K562 (cell line): ENCODE data around the gene KYAT1. TPM values are rescaled to one million over a fixed set of nuclear protein-coding genes. Genes with fewer than 3 reads are reported as not detected.
"Not testable (repeated sequence)": the region's sequence is repeated elsewhere in the genome, so short reads cannot be mapped to it uniquely, and the experiment has no call there.

Experiments
- ATAC-seq: fragments of 200-7000 bp; cut with Tn5 transposase; 3 replicates; pipeline ENCODE4 v1.9.1; 2020; ENCODE audit warnings: moderate library complexity
- BruUV-seq: library from RNA; stranded (reverse); fragments of 400-500 nt; replicated peaks from 2 replicates; lab custom pipeline; 2021; lab: Mats Ljungman, UMichigan
- CTCF ChIA-PET: fragments of 300-600 bp; formaldehyde crosslinking; extraction: SDS; loops from one replicate; lab custom pipeline; 2021; ENCODE audit warnings: low intra/inter-chr PET ratio; lab: Yijun Ruan, JAX
- POLR2A ChIA-PET: fragments of 300-600, 350-650 bp; sonication (Branson Sonifier 250); formaldehyde crosslinking; extraction: SDS; loops from one replicate; lab custom pipeline; 2021; ENCODE audit warnings: antibody characterized with exemption, inconsistent platforms; lab: Yijun Ruan, JAX
- DNase-seq, 4 experiments: peaks; one replicate each; pipeline versions ENCODE4 v3.0.0 to v3.0.0-alpha.2; 2011 to 2018; ENCODE audit warnings: low spot score in 3 of 4, mixed read lengths in 3 of 4; ENCODE audit errors: extremely low read depth in 1 of 4
- FAIRE-seq: peaks from 2 replicates; lab custom pipeline; 2011; peaks lifted over from hg19 to GRCh38; lab: Jason Lieb, UNC
- H2AFZ ChIP-seq: 2 replicates; pipeline ENCODE4 v1.6.0; 2011; ENCODE audit warnings: low read depth, low read length, control low read depth, inconsistent platforms
- H3K27ac ChIP-seq: fragments of 200-600 bp; 3 replicates; pipeline ENCODE4 v1.8.0; 2011; ENCODE audit warnings: low read depth, mild to moderate bottlenecking, control low read depth, inconsistent platforms, low read length, moderate library complexity, mixed read lengths; ENCODE audit errors: extremely low read depth
- H3K27me3 ChIP-seq, 2 experiments: fragments of 300-600 bp in 1 of 2; 2 replicates in 1 of 2; 3 replicates in 1 of 2; pipeline versions ENCODE4 v1.6.0 to v1.8.0; 2011; ENCODE audit warnings: inconsistent platforms in 2 of 2, low read length in 2 of 2, mild to moderate bottlenecking in 1 of 2, mixed read lengths in 1 of 2, moderate library complexity in 1 of 2; ENCODE audit not compliant: control insufficient read depth in 2 of 2, insufficient read depth in 2 of 2
- H3K36me3 ChIP-seq: fragments of 300-600 bp; 3 replicates; pipeline ENCODE4 v1.8.0; 2011; ENCODE audit warnings: mild to moderate bottlenecking, low read length, inconsistent platforms; ENCODE audit not compliant: control insufficient read depth, insufficient read depth
- H3K4me1 ChIP-seq, 2 experiments: fragments of 200-600 bp in 1 of 2; replicated peaks in 1 of 2; 2 replicates in 1 of 2; 3 replicates in 1 of 2; pipeline versions ENCODE4 v1.5.1 to v1.8.0; 2011; ENCODE audit warnings: inconsistent platforms in 2 of 2, low read length in 2 of 2, mild to moderate bottlenecking in 1 of 2, mixed read lengths in 1 of 2, moderate library complexity in 1 of 2; ENCODE audit not compliant: control insufficient read depth in 2 of 2, insufficient read depth in 2 of 2
- H3K4me2 ChIP-seq: 2 replicates; pipeline ENCODE4 v1.6.1; 2011; ENCODE audit warnings: low read length, control low read depth, inconsistent platforms, mixed read lengths; ENCODE audit not compliant: insufficient read depth
- H3K4me3 ChIP-seq: fragments of 200-600 bp; sonication (generic), shearing (Covaris generic); 2 replicates; pipeline ENCODE4 v1.5.1; 2016; ENCODE audit warnings: control low read depth, inconsistent platforms
- H3K79me2 ChIP-seq: fragments of 200-600 bp; 3 replicates; pipeline ENCODE4 v1.8.0; 2011; ENCODE audit warnings: low read length, inconsistent platforms; ENCODE audit not compliant: control insufficient read depth, insufficient read depth
- H3K9ac ChIP-seq, 2 experiments: 2 replicates each; pipeline versions ENCODE4 v1.6.0 to v1.6.1; 2011; ENCODE audit warnings: low read depth in 2 of 2, low read length in 2 of 2, control low read depth in 1 of 2, inconsistent platforms in 1 of 2, mild to moderate bottlenecking in 1 of 2, mixed read lengths in 1 of 2; ENCODE audit not compliant: insufficient read depth in 1 of 2
- H3K9me1 ChIP-seq: one replicate; pipeline ENCODE4 v1.6.0; 2011; ENCODE audit warnings: inconsistent platforms, mild to moderate bottlenecking, low read length, moderate library complexity; ENCODE audit not compliant: control insufficient read depth, insufficient read depth
- H3K9me3 ChIP-seq: replicated peaks from 2 replicates; pipeline ENCODE4 v1.5.1; 2011; ENCODE audit warnings: low read depth, low read length, inconsistent platforms; ENCODE audit not compliant: control insufficient read depth, insufficient read depth
- H4K20me1 ChIP-seq: replicated peaks from 2 replicates; pipeline ENCODE4 v1.6.1; 2011; ENCODE audit warnings: low read length, inconsistent platforms, mixed read lengths; ENCODE audit not compliant: control insufficient read depth, insufficient read depth
- ELF4 ChIP-seq: fragments of 450-650 bp; formaldehyde crosslinking; IDR thresholded peaks from 2 replicates; pipeline ENCODE4 v1.4.0; 2022; ENCODE audit warnings: missing genetic modification characterization
- SRSF3 ChIP-seq: fragments of 200-400 bp; formaldehyde crosslinking; IDR thresholded peaks from 2 replicates; pipeline ENCODE4 v1.6.1; 2016; ENCODE audit warnings: mild to moderate bottlenecking, low read length, moderate library complexity; ENCODE audit not compliant: insufficient read depth
- ZNF121 ChIP-seq: sonication (generic); formaldehyde crosslinking; conservative IDR thresholded peaks from 2 replicates; pipeline ENCODE4 v1.8.0; 2022; ENCODE audit warnings: missing genetic modification reagents
- WGBS: fragments of 100-300 bp; shearing (Covaris generic); methylation state at CpG from one replicate; pipeline ENCODE4 v1.1.6; 2016; ENCODE audit warnings: low coverage, mixed read lengths; ENCODE audit not compliant: insufficient coverage; ENCODE audit errors: missing lambda C conversion rate; 5-methylcytosine and 5-hydroxymethylcytosine counted together
- in situ Hi-C: fragments of 300-500 bp; cut with MboI; formaldehyde crosslinking; loops from 4 replicates; pipeline ENCODE4 v1.15.0; 2018; ENCODE audit warnings: inconsistent platforms, mixed read lengths
- intact Hi-C: fragments of 100-400 bp; cut with micrococcal nuclease; formaldehyde crosslinking; loops from 2 replicates; pipeline ENCODE4 v1.14.2; 2022
- polyA plus RNA-seq, 8 experiments: library from polyadenylated mRNA; depleted of rRNA in 4 of 8; stranded (reverse) in 5 of 8; unstranded in 3 of 8; fragments of >200 nt; fragmentation: Nextera tagmentation in 2 of 8; fragmentation: Illumina TruSeq in 1 of 8; extraction: Ambion mirVana in 2 of 8; extraction: Trizol in 1 of 8; gene quantifications; 2 replicates each; pipeline versions ENCODE4 v1.2.1 to v1.2.3, GENCODE V29; 2011 to 2014; ENCODE audit warnings: inconsistent platforms in 1 of 8, missing spikeins in 1 of 8
- total RNA-seq, 7 experiments: library from RNA; depleted of rRNA in 6 of 7; stranded (reverse); fragments of >200 nt in 6 of 7; fragmentation: Illumina TruSeq in 2 of 7; extraction: Trizol in 2 of 7; gene quantifications; 2 replicates each; pipeline versions ENCODE4 v1.2.1 to v1.2.3, GENCODE V29; 2011 to 2021; ENCODE audit warnings: low replicate concordance in 1 of 7
- TF ChIP-seq, protein P1 (sequence below): fragments of 450-650 bp; IDR thresholded peaks from 2 replicates; pipeline ENCODE4 v1.6.1; 2017; ENCODE audit warnings: antibody characterized with exemption, mild to moderate bottlenecking

Gene KYAT1
- total and polyA plus RNA-seq, 9 of the 15 experiments (the other 6 are each of a cell fraction or from before 2014, with no cell fraction given) = 6.4 to 16.8 (median 11.1) TPM

GRCh38 chr9:128798896-128799295, 82.9 kb downstream of the KYAT1 start (continued):
- TF ChIP-seq, protein P1, sequence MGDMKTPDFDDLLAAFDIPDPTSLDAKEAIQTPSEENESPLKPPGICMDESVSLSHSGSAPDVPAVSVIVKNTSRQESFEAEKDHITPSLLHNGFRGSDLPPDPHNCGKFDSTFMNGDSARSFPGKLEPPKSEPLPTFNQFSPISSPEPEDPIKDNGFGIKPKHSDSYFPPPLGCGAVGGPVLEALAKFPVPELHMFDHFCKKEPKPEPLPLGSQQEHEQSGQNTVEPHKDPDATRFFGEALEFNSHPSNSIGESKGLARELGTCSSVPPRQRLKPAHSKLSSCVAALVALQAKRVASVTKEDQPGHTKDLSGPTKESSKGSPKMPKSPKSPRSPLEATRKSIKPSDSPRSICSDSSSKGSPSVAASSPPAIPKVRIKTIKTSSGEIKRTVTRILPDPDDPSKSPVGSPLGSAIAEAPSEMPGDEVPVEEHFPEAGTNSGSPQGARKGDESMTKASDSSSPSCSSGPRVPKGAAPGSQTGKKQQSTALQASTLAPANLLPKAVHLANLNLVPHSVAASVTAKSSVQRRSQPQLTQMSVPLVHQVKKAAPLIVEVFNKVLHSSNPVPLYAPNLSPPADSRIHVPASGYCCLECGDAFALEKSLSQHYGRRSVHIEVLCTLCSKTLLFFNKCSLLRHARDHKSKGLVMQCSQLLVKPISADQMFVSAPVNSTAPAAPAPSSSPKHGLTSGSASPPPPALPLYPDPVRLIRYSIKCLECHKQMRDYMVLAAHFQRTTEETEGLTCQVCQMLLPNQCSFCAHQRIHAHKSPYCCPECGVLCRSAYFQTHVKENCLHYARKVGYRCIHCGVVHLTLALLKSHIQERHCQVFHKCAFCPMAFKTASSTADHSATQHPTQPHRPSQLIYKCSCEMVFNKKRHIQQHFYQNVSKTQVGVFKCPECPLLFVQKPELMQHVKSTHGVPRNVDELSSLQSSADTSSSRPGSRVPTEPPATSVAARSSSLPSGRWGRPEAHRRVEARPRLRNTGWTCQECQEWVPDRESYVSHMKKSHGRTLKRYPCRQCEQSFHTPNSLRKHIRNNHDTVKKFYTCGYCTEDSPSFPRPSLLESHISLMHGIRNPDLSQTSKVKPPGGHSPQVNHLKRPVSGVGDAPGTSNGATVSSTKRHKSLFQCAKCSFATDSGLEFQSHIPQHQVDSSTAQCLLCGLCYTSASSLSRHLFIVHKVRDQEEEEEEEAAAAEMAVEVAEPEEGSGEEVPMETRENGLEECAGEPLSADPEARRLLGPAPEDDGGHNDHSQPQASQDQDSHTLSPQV = no peak
- TF ChIP-seq SRSF3 = no peak
- no peak for TF ChIP-seq ELF4 (CRISPR knock-in tag)

DNA sequence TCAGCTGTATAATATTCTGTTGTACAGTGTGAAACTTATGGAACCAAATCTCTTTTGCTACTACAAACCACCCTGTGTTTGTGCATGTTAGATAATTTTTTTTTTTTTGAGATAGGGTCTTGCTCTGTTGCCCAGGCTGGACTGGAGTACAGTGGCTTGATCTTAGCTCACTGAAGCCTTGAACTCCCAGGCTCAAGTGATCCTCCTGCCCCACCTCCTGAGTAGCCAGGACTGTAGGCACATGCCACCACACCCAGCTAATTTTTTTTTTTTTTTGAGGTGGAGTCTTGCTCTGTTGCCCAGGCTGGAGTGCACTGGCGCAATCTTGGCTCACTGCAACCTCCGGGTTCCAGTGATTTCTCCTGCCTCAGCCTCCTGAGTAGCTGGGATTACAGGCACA, 86.8 kb downstream of the KYAT1 start:
- H3K4me3 ChIP-seq, H2AFZ ChIP-seq, H3K27me3 ChIP-seq, H3K9me3 ChIP-seq, intact Hi-C loops, H3K9ac ChIP-seq, H4K20me1 ChIP-seq, BruUV-seq, H3K4me2 ChIP-seq, FAIRE-seq, CTCF ChIA-PET, H3K9me1 ChIP-seq, ATAC-seq, H3K4me1 ChIP-seq, H3K27ac ChIP-seq, DNase-seq, H3K79me2 ChIP-seq, in situ Hi-C loops: not testable (repeated sequence)
- H3K36me3 ChIP-seq = peaks cover 79% of the 10 kb centered on the region; the same call in 2 of the 3 replicates
- peak; percentile 90 for TF ChIP-seq ZNF121 (CRISPR knock-in tag)
- POLR2A ChIA-PET = interaction anchor here (0.8 to 3.1 kb wide), 3 partner anchors 11 to 35 kb away, joined by 3 to 9 read pairs (median 3); partner anchors contain the start of genes ENDOG and SPOUT1
- 0% methylated on average over 1 of the region's 2 CpGs for WGBS
